ENCODE data around the gene KLHL1. TPM values are rescaled to one million over a fixed set of nuclear protein-coding genes. Genes with fewer than 3 reads are reported as not detected.

Gene KLHL1
- total RNA-seq, 2 donors from 2014 or later, result not detected

DNA sequence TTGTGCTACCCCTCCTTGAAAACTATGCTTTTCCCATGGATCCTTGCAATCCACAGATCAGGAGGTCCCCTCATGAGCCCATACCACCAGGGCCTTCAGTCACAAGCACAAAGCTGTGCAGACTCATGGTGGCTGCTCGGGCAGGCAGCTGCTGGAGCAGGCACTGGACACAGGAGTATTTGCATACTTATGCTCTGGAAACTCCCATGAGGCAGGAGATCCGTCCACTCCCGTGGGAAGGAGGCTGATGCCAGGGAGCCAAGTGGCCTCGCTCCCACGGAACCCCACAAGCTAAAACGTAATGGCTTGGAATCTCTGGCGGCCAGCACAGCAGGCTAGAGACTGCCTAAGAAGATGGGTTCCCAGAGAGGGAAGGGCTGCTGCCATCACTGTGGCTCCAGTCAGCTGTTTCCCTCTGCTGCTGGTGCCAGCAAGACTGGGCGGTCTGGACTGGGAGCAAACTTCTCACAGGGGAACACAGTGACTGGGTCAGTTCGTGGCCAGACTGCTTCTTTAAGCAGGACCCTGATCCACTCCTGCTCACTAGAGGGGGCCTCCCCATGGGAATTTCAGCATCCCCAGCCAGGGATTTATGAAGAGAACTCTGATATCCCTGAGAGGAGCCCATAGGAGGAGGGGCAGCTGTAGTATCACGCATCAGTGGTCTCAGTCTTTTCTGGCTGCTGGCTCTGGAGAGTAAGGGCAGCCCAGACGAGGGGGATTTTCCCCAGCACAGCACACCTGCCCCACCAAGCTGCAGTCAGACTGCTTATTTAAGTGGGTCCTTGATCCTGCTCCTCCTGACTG, 370.9 kb downstream of the KLHL1 start:
- ATAC-seq, result no peak
- intact Hi-C loops (cut with DNase I), result no loop called here
- no peak for DNase-seq

DNA sequence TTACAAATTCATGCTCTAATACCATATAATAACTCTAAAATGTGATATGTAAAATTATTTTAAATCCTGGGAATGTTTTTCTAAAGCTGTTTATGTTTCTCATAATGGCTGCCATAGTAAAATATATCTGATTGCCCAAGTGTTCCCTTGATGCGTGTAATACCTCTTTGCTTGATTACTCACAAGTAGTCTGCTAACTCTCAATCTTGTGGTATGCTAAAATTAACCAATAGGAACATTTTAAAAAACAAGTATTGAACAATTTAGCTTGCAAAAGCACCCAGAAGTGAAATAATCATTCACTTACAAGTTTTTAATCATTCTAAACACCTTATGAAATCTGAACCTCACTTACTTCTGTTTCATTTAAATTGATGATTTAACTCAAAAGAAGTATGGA, 386.6 kb downstream of the KLHL1 start:
- no peak for ATAC-seq

DNA sequence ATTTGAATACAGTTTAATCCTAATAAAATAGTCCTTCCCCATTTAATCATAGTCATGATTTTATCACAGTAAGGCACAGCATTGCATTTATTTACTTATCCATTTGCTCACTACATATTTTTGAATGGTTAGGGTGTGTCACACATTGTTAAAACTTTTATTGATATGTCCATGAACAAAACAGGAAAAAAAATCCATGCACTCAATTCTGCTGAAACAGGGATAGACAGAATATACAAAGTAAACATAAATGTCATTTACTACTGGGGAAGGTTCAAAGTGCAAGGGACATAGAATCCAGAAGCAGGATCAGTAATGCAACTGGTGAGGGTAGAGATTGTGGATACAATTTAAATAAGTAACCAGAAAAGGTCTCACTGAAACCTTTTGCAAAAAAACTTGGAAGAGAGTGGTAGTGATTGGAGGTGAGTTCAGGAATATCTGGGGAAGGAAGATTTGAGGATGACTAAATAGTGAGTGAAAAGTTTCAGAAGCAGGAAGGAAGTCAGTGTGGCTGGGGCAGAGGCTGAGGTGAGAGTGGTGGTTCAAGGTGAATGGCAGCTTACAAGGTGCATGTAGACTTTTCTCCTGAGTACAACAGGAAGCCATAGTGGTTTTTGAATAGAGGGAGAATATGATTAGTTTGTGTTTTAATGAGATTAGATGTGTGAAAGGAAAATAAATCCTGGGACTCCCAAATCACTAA, 387.8 kb downstream of the KLHL1 start:
- DNase-seq (no peak), ATAC-seq (no peak)
- intact Hi-C loops (cut with DNase I), result no loop called here

More for the DNA sequence above, 386.6 kb downstream of the KLHL1 start:
- intact Hi-C loops (cut with DNase I), result no loop called here
- DNase-seq, result no peak

DNA sequence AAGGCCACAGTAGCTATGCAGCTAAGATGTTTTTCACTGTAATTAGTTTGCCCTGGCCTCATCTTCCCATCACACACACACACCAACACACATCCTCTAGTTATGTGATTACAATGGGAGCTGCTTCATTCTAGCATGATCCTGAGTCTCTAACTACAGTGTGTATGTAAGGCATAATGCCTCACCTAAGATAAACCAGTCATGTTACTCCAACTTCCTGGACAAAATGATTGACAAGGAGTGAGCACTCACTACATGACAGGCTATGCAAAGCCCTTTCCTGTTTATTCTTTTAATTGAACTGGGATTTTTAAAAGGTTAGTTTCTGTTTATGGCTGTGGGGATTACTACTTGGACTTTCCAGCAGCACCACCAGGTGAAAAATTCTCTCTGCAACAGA, 401.4 kb downstream of the KLHL1 start:
- no peak for ATAC-seq
- no peak for DNase-seq
- intact Hi-C loops (cut with DNase I), result no loop called here

DNA sequence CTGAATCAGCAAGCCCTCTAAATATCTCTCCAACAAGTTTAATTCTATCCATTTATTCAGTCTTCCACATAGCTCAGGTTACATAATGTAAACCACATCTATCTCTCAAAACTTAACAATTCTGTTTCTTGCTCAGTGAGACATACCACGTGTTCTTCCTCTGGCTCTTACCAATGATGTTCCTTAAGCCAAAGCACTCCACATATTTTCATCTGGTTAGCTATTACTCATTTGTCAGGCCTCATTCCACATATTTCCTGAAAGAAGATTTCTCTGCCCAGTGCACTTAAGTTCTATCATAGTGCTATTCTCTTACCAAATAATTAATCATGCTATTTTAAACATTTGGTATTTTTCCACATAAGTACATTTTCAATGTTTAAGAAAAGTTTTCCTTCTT, 403.9 kb downstream of the KLHL1 start:
- ATAC-seq (peak in 1 of 2 donors; percentile 47), DNase-seq (no peak)
- intact Hi-C loops (cut with DNase I), result no loop called here

DNA sequence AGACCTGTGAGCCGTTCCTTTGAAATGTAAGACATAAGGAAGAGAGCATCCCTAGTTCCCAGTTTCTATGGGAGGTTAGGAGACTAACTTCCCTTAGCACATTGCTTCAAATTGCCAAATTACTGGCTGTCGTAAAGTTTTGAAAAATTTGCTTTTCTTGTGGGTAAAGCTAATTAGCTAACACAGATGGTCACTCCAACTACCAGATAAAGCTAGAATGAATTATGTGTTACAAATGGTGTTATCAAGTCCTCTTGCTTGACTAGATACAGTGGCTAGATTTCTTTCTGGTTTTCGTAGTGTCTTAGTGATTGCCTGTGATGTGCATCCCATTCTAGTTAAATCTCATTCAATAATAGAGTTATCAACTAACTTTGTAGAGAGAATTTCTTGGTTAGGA, 417.3 kb downstream of the KLHL1 start:
- no peak for DNase-seq
- no peak for ATAC-seq
- intact Hi-C loops (cut with DNase I), result no loop called here

DNA sequence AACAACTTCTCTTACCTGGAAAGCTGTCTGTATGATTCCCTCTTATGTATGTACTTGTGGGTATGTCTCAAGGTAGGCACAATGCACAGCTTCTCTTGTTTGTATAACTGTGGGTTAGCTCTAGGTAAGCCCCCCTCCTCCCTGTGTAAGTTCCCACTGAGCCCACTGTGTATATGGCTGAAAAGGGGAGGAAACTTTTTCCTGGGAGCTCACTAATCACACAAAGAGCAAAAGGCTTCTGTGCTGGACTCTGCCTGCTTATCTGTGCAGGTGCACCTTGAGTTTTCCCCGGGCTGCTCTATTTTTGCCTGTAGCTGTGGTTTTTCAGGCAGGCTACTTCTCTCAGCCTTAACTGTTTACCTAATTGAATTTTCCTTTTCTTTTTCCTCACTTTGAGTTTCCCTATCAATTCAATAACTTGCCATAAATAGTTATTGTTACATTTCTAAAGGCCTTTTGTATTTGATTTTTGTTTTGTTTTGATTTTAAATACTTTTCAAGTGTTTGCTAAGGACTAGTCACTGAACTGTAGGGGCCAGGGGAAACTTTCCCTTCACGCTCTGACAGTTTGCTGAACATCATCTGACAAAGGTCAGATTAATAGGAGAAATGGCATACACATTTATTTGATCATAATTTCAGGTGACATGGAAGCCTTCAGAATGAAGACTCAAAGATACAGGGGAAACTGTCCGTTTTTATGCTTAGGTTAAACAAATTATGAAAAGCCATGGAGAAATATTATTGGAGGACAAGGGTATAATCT, 424.1 kb downstream of the KLHL1 start:
- ATAC-seq (no peak), DNase-seq (no peak)
- intact Hi-C loops (cut with DNase I), result no loop called here

DNA sequence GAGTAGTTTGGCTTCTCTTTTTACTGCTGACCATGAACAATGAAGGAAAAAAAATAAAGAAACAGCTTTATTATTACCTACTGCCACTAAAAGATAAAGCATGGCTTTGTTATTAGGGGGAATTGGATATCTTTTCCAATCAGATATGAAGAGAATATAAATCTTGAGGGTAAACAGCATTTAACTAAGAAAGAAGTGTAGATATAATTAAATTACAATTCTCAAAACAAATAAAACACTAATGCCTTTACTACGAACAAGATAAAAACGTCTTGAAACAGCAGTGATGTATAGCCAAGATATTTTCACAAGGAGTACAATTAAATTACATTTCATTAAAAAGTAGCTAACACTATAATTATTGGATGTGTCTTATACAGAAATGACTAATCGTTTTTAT, 426.5 kb downstream of the KLHL1 start:
- DNase-seq (no peak), ATAC-seq (no peak)
- intact Hi-C loops (cut with DNase I), result no loop called here

DNA sequence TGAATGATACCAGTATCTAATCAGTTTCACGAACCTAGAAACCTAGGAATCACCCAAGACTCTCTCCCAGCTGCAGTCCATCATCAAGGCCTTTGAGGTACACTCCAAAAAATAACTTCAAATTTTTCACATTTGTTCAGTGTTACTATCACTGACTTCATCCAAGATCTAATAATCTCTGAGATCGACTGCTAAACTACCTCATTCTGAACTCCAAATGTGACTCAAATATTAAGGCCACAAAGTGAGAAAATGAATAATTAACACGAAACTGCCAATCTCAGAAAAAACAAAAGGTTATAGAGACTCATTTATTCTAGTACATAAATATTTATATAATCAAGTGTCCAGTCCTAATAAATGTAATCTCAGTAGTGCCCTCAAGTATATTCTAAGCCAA, 430.9 kb downstream of the KLHL1 start:
- DNase-seq, result no peak
- no peak for ATAC-seq
- intact Hi-C loops (cut with DNase I), result no loop called here

DNA sequence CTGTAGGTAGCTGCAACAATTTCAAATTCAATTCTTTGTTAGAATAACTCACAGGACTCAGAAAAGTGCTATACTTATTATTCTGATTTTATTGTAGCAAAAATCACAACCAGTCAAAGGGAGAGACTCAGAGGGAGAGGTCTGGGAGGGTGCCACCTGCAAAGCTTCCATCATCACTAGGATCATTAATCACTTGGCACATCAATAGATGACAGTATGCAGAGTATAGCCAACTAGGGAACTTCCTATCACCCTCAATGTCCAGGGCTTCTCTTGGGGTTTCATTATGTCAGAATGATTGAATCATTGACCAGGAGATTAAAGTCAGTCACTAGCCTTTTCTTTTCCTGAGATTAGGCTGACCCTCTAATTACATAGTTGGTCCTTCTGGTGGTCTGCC, 432.0 kb downstream of the KLHL1 start:
- ATAC-seq (no peak), DNase-seq (no peak)
- intact Hi-C loops (cut with DNase I), result no loop called here

DNA sequence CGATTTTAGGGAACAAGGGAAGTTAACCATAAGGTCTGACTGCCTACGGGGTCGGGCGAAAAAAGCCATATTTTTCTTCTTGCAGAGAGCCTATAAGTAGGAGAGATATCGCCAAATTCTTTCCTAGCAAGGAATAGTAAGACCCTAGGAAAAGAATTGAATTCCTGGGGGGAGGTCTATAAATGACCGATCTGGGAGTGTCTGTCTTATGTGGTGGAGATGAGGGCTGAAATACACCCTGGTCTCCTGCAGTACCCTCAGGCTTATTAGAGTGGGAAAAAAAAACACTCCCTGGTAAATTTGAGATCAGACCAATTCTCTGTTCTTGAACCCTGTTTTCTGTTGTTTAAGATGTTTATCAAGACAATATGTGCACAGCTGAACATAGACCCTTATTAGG, 448.1 kb downstream of the KLHL1 start:
- intact Hi-C loops (cut with DNase I), result no loop called here
- ATAC-seq, result no peak

DNA sequence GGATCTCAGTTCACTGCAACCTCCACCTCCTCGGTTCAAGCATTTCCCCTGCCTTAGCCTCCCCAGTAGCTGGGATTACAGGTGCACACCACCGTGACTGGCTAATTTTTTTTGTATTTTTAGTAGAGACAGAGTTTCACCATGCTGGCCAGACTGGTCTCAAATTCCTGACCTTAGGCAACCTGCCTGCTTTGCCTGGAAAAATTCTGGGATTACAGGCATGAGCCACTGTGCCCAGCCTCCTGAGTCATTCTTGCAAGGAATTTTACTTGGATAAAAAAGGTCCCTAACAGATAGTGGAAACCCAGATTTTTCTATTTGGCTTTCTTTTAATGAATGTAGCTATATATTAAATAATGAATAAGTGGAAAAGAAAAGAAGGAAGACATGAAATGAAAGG, 450.6 kb downstream of the KLHL1 start:
- no peak for ATAC-seq
- no peak for DNase-seq
- intact Hi-C loops (cut with DNase I), result no loop called here

More for the DNA sequence above, 448.1 kb downstream of the KLHL1 start:
- DNase-seq, result no peak

DNA sequence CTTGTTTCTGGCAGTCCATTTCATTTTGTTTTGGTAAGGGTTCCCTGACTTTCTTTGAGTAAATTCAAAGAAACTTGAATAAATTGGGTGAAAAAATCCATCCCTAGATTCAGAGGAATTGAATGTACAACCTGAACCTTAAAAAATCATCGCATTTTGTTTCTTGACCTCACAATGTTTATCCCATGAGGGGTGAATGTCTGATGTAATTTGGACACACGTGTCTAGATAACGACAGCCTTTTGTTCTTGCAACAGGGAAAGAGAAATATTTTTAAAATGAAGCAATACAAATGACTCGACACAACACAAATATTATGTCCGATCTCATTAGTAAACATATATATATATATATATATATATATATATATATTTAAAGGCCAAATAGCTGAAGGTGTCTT, 453.9 kb downstream of the KLHL1 start:
- intact Hi-C loops (cut with DNase I), result no loop called here
- ATAC-seq, result no peak
- DNase-seq, result no peak

Other genes with a start within 250 kb of the KLHL1 start
- gene ATXN8OS, start 626 bp downstream of the KLHL1 start, total RNA-seq, result not detected

Measured in left cardiac atrium (tissue), 4 donors.